ENCODE data around the gene ACOD1. TPM values are rescaled to one million over a fixed set of nuclear protein-coding genes. Genes with fewer than 3 reads are reported as not detected.

Gene ACOD1
- total and polyA plus RNA-seq, 2 experiments from 2014 or later, result not detected

- H3K4me2 ChIP-seq, result no peak overlapping the region
Observed at GRCh38 chr13:76939215-76939614, 9.1 kb upstream of the ACOD1 start.

DNA sequence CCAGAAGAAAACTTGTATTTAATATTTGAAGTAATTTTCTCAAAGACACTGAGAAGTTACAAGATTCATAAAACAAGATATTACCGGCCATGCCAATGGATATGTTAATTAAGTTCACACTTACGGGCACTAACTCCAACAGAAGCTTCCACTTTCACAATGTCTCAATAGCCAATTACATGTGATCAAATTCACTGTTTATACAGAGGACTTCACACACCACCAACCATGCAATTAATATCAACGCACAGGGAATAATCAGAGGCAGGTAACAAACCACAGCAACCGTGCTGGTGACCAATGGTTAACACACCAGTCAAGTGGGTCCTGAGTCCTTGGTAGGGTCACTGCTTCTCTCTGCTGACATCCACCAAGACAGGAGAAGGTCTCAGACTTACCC lies 5.9 kb upstream of the ACOD1 start:
- Histone ChIP-seq H3K27ac (no peak overlapping the region), H3K4me2 (no peak overlapping the region), H2AFZ (no peak overlapping the region), H3K9me3 (ENCODE audit: low read depth) (no peaks in the 10 kb centered on the region), H3K79me2 (no peaks in the 10 kb centered on the region), H3K9me2 (replicated peaks; ENCODE audit: insufficient read depth) (no peaks in the 10 kb centered on the region), H4K20me1 (ENCODE audit: insufficient read depth, poor library complexity, severe bottlenecking) (no peaks in the 10 kb centered on the region), H3K4me3 (no peak overlapping the region), H3K4me1 (ENCODE audit: insufficient read depth) (no peaks in the 10 kb centered on the region), H3K36me3 (replicated peaks; ENCODE audit: insufficient read depth, low read depth) (no peaks in the 10 kb centered on the region), H3K27me3 (no peaks in the 10 kb centered on the region)
- DNase-seq (ENCODE audit: low spot score), result no peak
- TF ChIP-seq, protein P1, sequence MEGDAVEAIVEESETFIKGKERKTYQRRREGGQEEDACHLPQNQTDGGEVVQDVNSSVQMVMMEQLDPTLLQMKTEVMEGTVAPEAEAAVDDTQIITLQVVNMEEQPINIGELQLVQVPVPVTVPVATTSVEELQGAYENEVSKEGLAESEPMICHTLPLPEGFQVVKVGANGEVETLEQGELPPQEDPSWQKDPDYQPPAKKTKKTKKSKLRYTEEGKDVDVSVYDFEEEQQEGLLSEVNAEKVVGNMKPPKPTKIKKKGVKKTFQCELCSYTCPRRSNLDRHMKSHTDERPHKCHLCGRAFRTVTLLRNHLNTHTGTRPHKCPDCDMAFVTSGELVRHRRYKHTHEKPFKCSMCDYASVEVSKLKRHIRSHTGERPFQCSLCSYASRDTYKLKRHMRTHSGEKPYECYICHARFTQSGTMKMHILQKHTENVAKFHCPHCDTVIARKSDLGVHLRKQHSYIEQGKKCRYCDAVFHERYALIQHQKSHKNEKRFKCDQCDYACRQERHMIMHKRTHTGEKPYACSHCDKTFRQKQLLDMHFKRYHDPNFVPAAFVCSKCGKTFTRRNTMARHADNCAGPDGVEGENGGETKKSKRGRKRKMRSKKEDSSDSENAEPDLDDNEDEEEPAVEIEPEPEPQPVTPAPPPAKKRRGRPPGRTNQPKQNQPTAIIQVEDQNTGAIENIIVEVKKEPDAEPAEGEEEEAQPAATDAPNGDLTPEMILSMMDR (IDR thresholded peaks at IDR 0.05; ENCODE audit: poor library complexity), result no peak
- TF ChIP-seq EZH2 (IDR thresholded peaks at IDR 0.05; ENCODE audit: borderline replicate concordance) (no peak), EZH2phosphoT487 (IDR thresholded peaks at IDR 0.05; ENCODE audit: low read depth, severe bottlenecking, unreplicated experiment) (no peak)
- WGBS (ENCODE audit: low lambda C conversion rate, missing lambda C conversion rate), result 95% methylated on average over 4 of the region's 4 CpGs

More at GRCh38 chr13:76939215-76939614, 9.1 kb upstream of the ACOD1 start:
- no peak for DNase-seq (ENCODE audit: low spot score)
- Histone ChIP-seq H3K4me3 (no peak overlapping the region), H3K4me1 (ENCODE audit: insufficient read depth) (no peaks in the 10 kb centered on the region), H3K27me3 (no peaks in the 10 kb centered on the region), H4K20me1 (ENCODE audit: insufficient read depth, poor library complexity, severe bottlenecking) (no peaks in the 10 kb centered on the region), H3K27ac (no peak overlapping the region), H3K9me3 (ENCODE audit: low read depth) (no peaks in the 10 kb centered on the region), H3K9me2 (replicated peaks; ENCODE audit: insufficient read depth) (no peaks in the 10 kb centered on the region), H2AFZ (no peak overlapping the region), H3K79me2 (no peaks in the 10 kb centered on the region), H3K36me3 (replicated peaks; ENCODE audit: insufficient read depth, low read depth) (no peaks in the 10 kb centered on the region)
- no peak for TF ChIP-seq EZH2 (IDR thresholded peaks at IDR 0.05; ENCODE audit: borderline replicate concordance)
- TF ChIP-seq, protein P1 (IDR thresholded peaks at IDR 0.05; ENCODE audit: poor library complexity), result no peak
- TF ChIP-seq EZH2phosphoT487 (IDR thresholded peaks at IDR 0.05; ENCODE audit: low read depth, severe bottlenecking, unreplicated experiment), result no peak
- WGBS (ENCODE audit: low lambda C conversion rate, missing lambda C conversion rate), result 92% methylated on average over 3 of the region's 3 CpGs

- DNase-seq (ENCODE audit: low spot score), result no peak
- WGBS (ENCODE audit: low lambda C conversion rate, missing lambda C conversion rate), result 56% methylated on average over 2 of the region's 2 CpGs
- no peaks in the 10 kb centered on the region for H4K20me1 ChIP-seq (ENCODE audit: insufficient read depth, poor library complexity, severe bottlenecking)
- H3K4me2 ChIP-seq, result no peak overlapping the region
- no peaks in the 10 kb centered on the region for H3K27me3 ChIP-seq
- H3K79me2 ChIP-seq, result no peaks in the 10 kb centered on the region
- no peak overlapping the region for H3K4me3 ChIP-seq
- H3K4me1 ChIP-seq (ENCODE audit: insufficient read depth), result no peaks in the 10 kb centered on the region
- H3K9me3 ChIP-seq (ENCODE audit: low read depth), result no peaks in the 10 kb centered on the region
- no peaks in the 10 kb centered on the region for H3K36me3 ChIP-seq (replicated peaks; ENCODE audit: insufficient read depth, low read depth)
- no peak overlapping the region for H2AFZ ChIP-seq
- no peaks in the 10 kb centered on the region for H3K9me2 ChIP-seq (replicated peaks; ENCODE audit: insufficient read depth)
- TF ChIP-seq EZH2 (IDR thresholded peaks at IDR 0.05; ENCODE audit: borderline replicate concordance) (no peak), EZH2phosphoT487 (IDR thresholded peaks at IDR 0.05; ENCODE audit: low read depth, severe bottlenecking, unreplicated experiment) (no peak)
- TF ChIP-seq, protein P1 (IDR thresholded peaks at IDR 0.05; ENCODE audit: poor library complexity), result no peak
- H3K27ac ChIP-seq, result no peak overlapping the region
Observed at GRCh38 chr13:76943646-76944045, 4.7 kb upstream of the ACOD1 start.

- Histone ChIP-seq H3K4me3 (no peak overlapping the region), H3K4me1 (ENCODE audit: insufficient read depth) (no peaks in the 10 kb centered on the region), H3K36me3 (replicated peaks; ENCODE audit: insufficient read depth, low read depth) (no peaks in the 10 kb centered on the region), H2AFZ (no peak overlapping the region), H3K27me3 (no peaks in the 10 kb centered on the region), H3K4me2 (no peak overlapping the region), H3K9me2 (replicated peaks; ENCODE audit: insufficient read depth) (no peaks in the 10 kb centered on the region), H4K20me1 (ENCODE audit: insufficient read depth, poor library complexity, severe bottlenecking) (no peaks in the 10 kb centered on the region), H3K79me2 (no peaks in the 10 kb centered on the region), H3K27ac (no peak overlapping the region), H3K9me3 (ENCODE audit: low read depth) (no peaks in the 10 kb centered on the region)
- no peak for TF ChIP-seq EZH2phosphoT487 (IDR thresholded peaks at IDR 0.05; ENCODE audit: low read depth, severe bottlenecking, unreplicated experiment)
- WGBS (ENCODE audit: low lambda C conversion rate, missing lambda C conversion rate), result 88% methylated on average over 4 of the region's 4 CpGs
- no peak for DNase-seq (ENCODE audit: low spot score)
Observed at GRCh38 chr13:76944456-76944855, 3.9 kb upstream of the ACOD1 start.

Data from hepatocyte (in vitro differentiated cells).